Mesendoderm (in vitro differentiated cells): ENCODE measurements around the gene PCDHA5.

Experiments used
- DNase-seq: peaks from one replicate; pipeline ENCODE4 v3.0.0; 2013
- H2AK5ac ChIP-seq: 2 replicates; pipeline ENCODE4 v1.6.1; 2013; ENCODE audit warnings: low read length, inconsistent platforms
- H2BK120ac ChIP-seq: 2 replicates; pipeline ENCODE4 v1.6.1; 2013; ENCODE audit warnings: low read depth, mild to moderate bottlenecking, low read length, moderate library complexity, mixed read lengths
- H2BK15ac ChIP-seq: replicated peaks from 2 replicates; pipeline ENCODE4 v1.6.1; 2013; ENCODE audit warnings: low read depth, mild to moderate bottlenecking, moderate library complexity
- H2BK5ac ChIP-seq: 2 replicates; pipeline ENCODE4 v1.6.1; 2013; ENCODE audit warnings: low read length, inconsistent platforms
- H3K18ac ChIP-seq: 2 replicates; pipeline ENCODE4 v1.6.1; 2013; ENCODE audit warnings: mild to moderate bottlenecking, low read length, mixed read lengths
- H3K23ac ChIP-seq: one replicate; pipeline ENCODE4 v1.6.1; 2013; ENCODE audit warnings: low read length
- H3K27ac ChIP-seq: 2 replicates; pipeline ENCODE4 v1.5.1; 2013; ENCODE audit warnings: low read depth, mild to moderate bottlenecking, inconsistent platforms, low read length, moderate library complexity
- H3K27me3 ChIP-seq: 2 replicates; pipeline ENCODE4 v1.6.1; 2013; ENCODE audit warnings: low read length, control low read depth, mild to moderate bottlenecking, inconsistent platforms; ENCODE audit not compliant: insufficient read depth, poor library complexity
- H3K36me3 ChIP-seq: 2 replicates; pipeline ENCODE4 v1.6.1; 2013; ENCODE audit warnings: low read length, inconsistent platforms; ENCODE audit not compliant: control insufficient read depth, insufficient read depth
- H3K4ac ChIP-seq: one replicate; pipeline ENCODE4 v1.6.1; 2013; ENCODE audit warnings: low read depth, mild to moderate bottlenecking, low read length, moderate library complexity
- H3K4me1 ChIP-seq: 2 replicates; pipeline ENCODE4 v1.6.1; 2013; ENCODE audit warnings: low read depth, low read length, inconsistent platforms; ENCODE audit not compliant: control insufficient read depth
- H3K4me2 ChIP-seq: 2 replicates; pipeline ENCODE4 v1.6.1; 2013; ENCODE audit warnings: low read length
- H3K4me3 ChIP-seq: 2 replicates; pipeline ENCODE4 v1.5.1; 2013; ENCODE audit warnings: mild to moderate bottlenecking, low read length
- H3K56ac ChIP-seq: one replicate; pipeline ENCODE4 v1.6.1; 2013; ENCODE audit warnings: low read length
- H3K79me1 ChIP-seq: 2 replicates; pipeline ENCODE4 v1.6.1; 2013; ENCODE audit warnings: low read length, inconsistent platforms
- H3K79me2 ChIP-seq: 2 replicates; pipeline ENCODE4 v1.6.1; 2013; ENCODE audit warnings: mild to moderate bottlenecking, low read length; ENCODE audit not compliant: control insufficient read depth, insufficient read depth
- H3K9ac ChIP-seq: 2 replicates; pipeline ENCODE4 v1.6.1; 2013; ENCODE audit warnings: low read length, inconsistent platforms
- H4K5ac ChIP-seq: one replicate; pipeline ENCODE4 v1.6.1; 2013; ENCODE audit warnings: low read length
- H4K8ac ChIP-seq: one replicate; pipeline ENCODE4 v1.6.1; 2013; ENCODE audit warnings: low read depth, mild to moderate bottlenecking, control low read depth, low read length, moderate library complexity
- WGBS: extraction: QIAGEN DNeasy Blood & Tissue Kit; methylation state at CpG from one replicate; pipeline ENCODE4 v1.1.7; 2013; ENCODE audit warnings: low lambda C conversion rate, missing lambda C conversion rate; ENCODE audit not compliant: insufficient coverage; ENCODE audit errors: extremely low coverage; 5-methylcytosine and 5-hydroxymethylcytosine counted together

Gene PCDHA5

GRCh38 chr5:140855772-140856674 lies 34.6 kb downstream of the PCDHA5 start, which contains the start of gene PCDHA10:
Gene PCDHA10 (plus strand): TSS chr5:140855897. CDS start chr5:140856049, 152 bp downstream.
- Histone ChIP-seq H3K4me1 (no peaks in the 10 kb centered on the region), H3K4me2 (no peak within 1 kb of the TSS), H3K18ac (no peak within 1 kb of the TSS), H3K27me3 (no peaks in the 10 kb centered on the region), H3K9ac (peak within 1 kb of the TSS; percentile 34), H3K36me3 (no peaks in the 10 kb centered on the region), H2AK5ac (no peak within 1 kb of the TSS), H3K79me2 (no peaks in the 10 kb centered on the region), H3K79me1 (no peaks in the 10 kb centered on the region), H2BK120ac (no peak within 1 kb of the TSS), H3K4ac (no peak within 1 kb of the TSS), H3K4me3 (no peak within 1 kb of the TSS), H4K5ac (no peak within 1 kb of the TSS), H2BK15ac (no peak within 1 kb of the TSS), H2BK5ac (no peak within 1 kb of the TSS), H3K56ac (peak within 1 kb of the TSS; percentile 3), H3K23ac (no peak within 1 kb of the TSS), H3K27ac (no peak within 1 kb of the TSS), H4K8ac (no peak within 1 kb of the TSS)
- peak; percentile 59 for DNase-seq
- WGBS, result no CpG with 5 or more reads among the region's 44 CpGs

GRCh38 chr5:140857177-140857986 lies 36.0 kb downstream of the PCDHA5 start:
- WGBS, result no CpG with 5 or more reads among the region's 94 CpGs

GRCh38 chr5:140857987-140858240 lies 36.5 kb downstream of the PCDHA5 start:
- no peak overlapping the region for H3K23ac ChIP-seq
- H3K9ac ChIP-seq, result no peak overlapping the region
- H3K36me3 ChIP-seq, result no peaks in the 10 kb centered on the region
- no peak overlapping the region for H3K56ac ChIP-seq
- H3K4me1 ChIP-seq, result no peaks in the 10 kb centered on the region
- WGBS, result no CpG with 5 or more reads among the region's 22 CpGs
- H2AK5ac ChIP-seq, result no peak overlapping the region
- no peaks in the 10 kb centered on the region for H3K79me1 ChIP-seq
- H4K5ac ChIP-seq, result no peak overlapping the region
- H2BK15ac ChIP-seq, result no peak overlapping the region
- DNase-seq, result no peak
- H3K4me3 ChIP-seq, result no peak overlapping the region
- no peak overlapping the region for H3K18ac ChIP-seq
- no peak overlapping the region for H3K27ac ChIP-seq
- H3K79me2 ChIP-seq, result no peaks in the 10 kb centered on the region
- no peak overlapping the region for H3K4ac ChIP-seq
- no peak overlapping the region for H2BK120ac ChIP-seq
- no peaks in the 10 kb centered on the region for H3K27me3 ChIP-seq
- no peak overlapping the region for H4K8ac ChIP-seq
- no peak overlapping the region for H3K4me2 ChIP-seq
- no peak overlapping the region for H2BK5ac ChIP-seq

More at GRCh38 chr5:140857177-140857986, 36.0 kb downstream of the PCDHA5 start:
- Histone ChIP-seq H3K4me1 (no peaks in the 10 kb centered on the region), H4K5ac (no peak overlapping the region), H3K27ac (no peak overlapping the region), H3K4me3 (no peak overlapping the region), H2AK5ac (no peak overlapping the region), H3K56ac (no peak overlapping the region), H3K27me3 (no peaks in the 10 kb centered on the region), H2BK120ac (no peak overlapping the region), H3K23ac (no peak overlapping the region), H3K36me3 (no peaks in the 10 kb centered on the region), H2BK15ac (no peak overlapping the region), H3K4me2 (no peak overlapping the region), H3K79me1 (no peaks in the 10 kb centered on the region), H2BK5ac (no peak overlapping the region), H3K9ac (no peak overlapping the region), H4K8ac (no peak overlapping the region), H3K18ac (no peak overlapping the region), H3K79me2 (no peaks in the 10 kb centered on the region), H3K4ac (no peak overlapping the region)
- no peak for DNase-seq

GRCh38 chr5:140862441-140863295 lies 41.3 kb downstream of the PCDHA5 start:
- no peak overlapping the region for H3K56ac ChIP-seq
- no CpG with 5 or more reads among the region's 76 CpGs for WGBS
- no peaks in the 10 kb centered on the region for H3K4me1 ChIP-seq
- no peak overlapping the region for H4K5ac ChIP-seq
- H3K4ac ChIP-seq, result no peak overlapping the region
- DNase-seq, result no peak
- no peak overlapping the region for H3K4me2 ChIP-seq
- H3K9ac ChIP-seq, result no peak overlapping the region
- no peak overlapping the region for H2BK15ac ChIP-seq
- H3K79me2 ChIP-seq, result no peaks in the 10 kb centered on the region
- H3K23ac ChIP-seq, result no peak overlapping the region
- H2BK120ac ChIP-seq, result no peak overlapping the region
- no peaks in the 10 kb centered on the region for H3K27me3 ChIP-seq
- H3K27ac ChIP-seq, result no peak overlapping the region
- no peaks in the 10 kb centered on the region for H3K79me1 ChIP-seq
- no peaks in the 10 kb centered on the region for H3K36me3 ChIP-seq
- H3K18ac ChIP-seq, result no peak overlapping the region
- no peak overlapping the region for H4K8ac ChIP-seq
- no peak overlapping the region for H3K4me3 ChIP-seq
- H2BK5ac ChIP-seq, result no peak overlapping the region
- H2AK5ac ChIP-seq, result no peak overlapping the region

GRCh38 chr5:140868721-140869554 lies 47.5 kb downstream of the PCDHA5 start, which contains the start of gene PCDHA11:
Gene PCDHA11 (plus strand): TSS chr5:140868957. CDS start chr5:140869104, 147 bp downstream.
- no peak within 1 kb of the TSS for H2BK5ac ChIP-seq
- WGBS, result no CpG with 5 or more reads among the region's 41 CpGs
- H3K79me1 ChIP-seq, result no peaks in the 10 kb centered on the region
- no peak within 1 kb of the TSS for H2AK5ac ChIP-seq
- H3K36me3 ChIP-seq, result no peaks in the 10 kb centered on the region
- H3K4me3 ChIP-seq, result peak within 1 kb of the TSS; percentile 41
- H2BK15ac ChIP-seq, result no peak within 1 kb of the TSS
- H3K79me2 ChIP-seq, result no peaks in the 10 kb centered on the region
- H2BK120ac ChIP-seq, result no peak within 1 kb of the TSS
- H3K4ac ChIP-seq, result no peak within 1 kb of the TSS
- peak; percentile 84 for DNase-seq
- H3K27me3 ChIP-seq, result no peaks in the 10 kb centered on the region
- H3K9ac ChIP-seq, result peak within 1 kb of the TSS; percentile 65
- H4K8ac ChIP-seq, result no peak within 1 kb of the TSS
- H3K27ac ChIP-seq, result no peak within 1 kb of the TSS
- H3K56ac ChIP-seq, result peak within 1 kb of the TSS; percentile 68
- H3K4me2 ChIP-seq, result no peak within 1 kb of the TSS
- H3K23ac ChIP-seq, result no peak within 1 kb of the TSS
- H4K5ac ChIP-seq, result no peak within 1 kb of the TSS
- H3K18ac ChIP-seq, result peak within 1 kb of the TSS; percentile 70
- H3K4me1 ChIP-seq, result no peaks in the 10 kb centered on the region
